ENCODE results near the gene CREB5. TPM values are rescaled to one million over a fixed set of nuclear protein-coding genes. Genes with fewer than 3 reads are reported as not detected.
A peak's percentile ranks its signal among the peaks of the same experiment; 100 is the strongest.

CREB5 gene
- polyA plus RNA-seq, 1 donor = 12.9 TPM

DNA sequence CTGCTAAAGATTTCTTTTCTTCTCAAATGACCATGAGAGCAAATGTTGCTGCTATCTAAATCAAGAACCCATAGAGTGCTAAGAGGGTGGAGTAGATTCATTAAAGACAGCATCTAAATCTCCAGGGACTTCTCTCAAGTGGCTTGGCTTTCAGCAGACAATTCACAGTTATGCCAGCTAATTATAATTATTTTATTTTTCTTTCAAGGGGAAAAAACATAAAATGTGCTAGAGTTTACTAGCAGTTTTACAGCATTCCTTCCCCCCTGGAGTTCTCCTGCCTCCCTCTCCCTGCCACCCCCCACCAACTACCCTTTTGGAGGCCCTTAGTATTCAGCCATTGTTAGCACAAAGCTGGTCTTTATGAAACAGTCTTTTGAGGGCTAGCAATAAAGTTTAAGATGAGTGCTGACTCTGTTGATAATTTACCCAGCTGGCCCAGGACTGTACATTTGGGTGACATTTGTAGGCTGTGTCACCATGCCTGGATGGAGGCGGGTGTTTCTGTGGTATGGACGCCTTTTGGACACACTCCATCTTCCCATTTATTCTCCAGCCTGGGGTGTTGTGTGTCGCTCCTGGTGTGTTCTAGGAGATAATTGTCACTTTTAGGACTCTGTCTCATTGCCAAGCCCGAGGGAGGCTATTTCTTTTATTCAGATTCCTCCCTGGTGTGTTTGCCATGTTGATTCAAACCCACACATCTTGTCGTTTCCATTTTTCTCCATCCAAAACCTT is 160.2 kb downstream of the CREB5 start:
- Histone ChIP-seq H3K27ac (ENCODE audit: low read length) (no peak overlapping the region), H3K9me3 (ENCODE audit: control insufficient read depth, low read depth, low read length) (no peaks in the 10 kb centered on the region)
- DNase-seq = peak in 1 of 2 donors; percentile 24

DNA sequence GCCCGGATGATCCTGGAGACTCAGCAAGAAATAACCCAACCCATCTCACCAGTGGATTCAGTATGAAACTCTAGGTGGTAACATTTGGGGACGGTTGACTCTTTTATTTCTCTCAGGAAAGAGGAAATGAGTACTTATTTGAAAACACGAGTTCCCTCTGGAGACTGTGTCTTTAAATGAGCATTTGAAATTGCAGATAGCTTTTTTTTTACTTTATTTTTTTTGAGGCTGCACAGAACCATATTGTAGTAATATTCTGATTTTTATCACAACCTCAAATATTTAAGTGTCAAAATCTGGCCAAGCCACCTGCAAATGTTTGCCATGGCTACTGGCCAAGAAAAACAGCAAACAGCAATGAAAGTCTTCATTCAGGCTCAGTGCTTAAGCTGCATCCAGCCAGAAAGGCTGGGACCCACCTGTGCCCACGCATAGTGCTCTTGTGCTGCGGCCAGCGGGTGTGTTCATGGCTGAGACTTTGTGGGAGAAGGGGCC is 160.8 kb downstream of the CREB5 start:
- Histone ChIP-seq H3K4me3 (ENCODE audit: low read length) (no peak overlapping the region), H3K36me3 (ENCODE audit: control insufficient read depth, insufficient read depth, low read length) (no peaks in the 10 kb centered on the region), H3K27me3 (ENCODE audit: control insufficient read depth, insufficient read depth, low read length) (peaks cover 15% of the 10 kb centered on the region), H3K27ac (ENCODE audit: low read length) (no peak overlapping the region), H3K4me1 (ENCODE audit: control insufficient read depth, insufficient read depth, low read length) (no peaks in the 10 kb centered on the region), H3K9me3 (ENCODE audit: control insufficient read depth, low read depth, low read length) (no peaks in the 10 kb centered on the region)
- 13% methylated on average over 1 of the region's 6 CpGs for WGBS (ENCODE audit: insufficient coverage, low lambda C conversion rate)
- DNase-seq = peak in 1 of 2 donors; percentile 36

More for the DNA sequence above, 160.2 kb downstream of the CREB5 start:
- no CpG with 5 or more reads among the region's 5 CpGs for WGBS (ENCODE audit: insufficient coverage, low lambda C conversion rate)
- Histone ChIP-seq H3K4me1 (ENCODE audit: control insufficient read depth, insufficient read depth, low read length) (no peaks in the 10 kb centered on the region), H3K27me3 (ENCODE audit: control insufficient read depth, insufficient read depth, low read length) (peaks cover 16% of the 10 kb centered on the region), H3K36me3 (ENCODE audit: control insufficient read depth, insufficient read depth, low read length) (no peaks in the 10 kb centered on the region), H3K4me3 (ENCODE audit: low read length) (no peak overlapping the region)

DNA sequence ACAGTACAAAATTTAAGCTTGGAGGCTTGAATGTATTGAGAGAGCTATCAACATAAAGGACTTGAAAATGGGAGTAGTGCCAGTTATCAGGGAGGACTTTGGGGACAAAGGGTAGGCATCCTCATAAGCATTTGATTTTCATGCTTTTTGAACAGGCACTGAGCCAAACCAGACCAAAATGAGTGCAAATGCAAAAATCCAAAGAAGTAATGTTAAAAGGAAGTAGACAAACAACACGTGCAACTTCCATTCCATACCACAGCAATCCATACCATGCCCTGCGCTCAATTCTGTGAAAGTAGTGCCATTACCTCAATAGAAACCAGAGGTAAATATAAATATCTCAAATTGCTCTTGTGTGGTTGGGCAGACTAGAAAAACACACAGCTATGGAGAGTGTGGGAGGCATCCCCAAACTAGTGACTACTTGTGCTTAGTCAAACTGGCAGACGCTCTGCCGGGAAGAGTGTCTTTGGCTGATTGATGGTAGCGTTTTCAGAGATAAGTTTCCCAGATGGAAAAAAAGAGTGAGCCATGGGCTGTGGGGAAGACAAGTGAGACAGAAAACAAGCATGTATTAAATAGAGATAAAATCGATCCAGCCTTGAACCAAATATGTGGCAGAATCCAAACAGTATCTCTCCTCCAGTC is 161.5 kb downstream of the CREB5 start:
- 77% methylated on average over 6 of the region's 6 CpGs for WGBS (ENCODE audit: insufficient coverage, low lambda C conversion rate)
- no peak overlapping the region for H3K4me3 ChIP-seq (ENCODE audit: low read length)
- H3K9me3 ChIP-seq (ENCODE audit: control insufficient read depth, low read depth, low read length) = no peaks in the 10 kb centered on the region
- H3K27me3 ChIP-seq (ENCODE audit: control insufficient read depth, insufficient read depth, low read length) = peaks cover 15% of the 10 kb centered on the region
- no peak overlapping the region for H3K27ac ChIP-seq (ENCODE audit: low read length)
- DNase-seq = no peak
- no peaks in the 10 kb centered on the region for H3K36me3 ChIP-seq (ENCODE audit: control insufficient read depth, insufficient read depth, low read length)
- no peaks in the 10 kb centered on the region for H3K4me1 ChIP-seq (ENCODE audit: control insufficient read depth, insufficient read depth, low read length)

DNA sequence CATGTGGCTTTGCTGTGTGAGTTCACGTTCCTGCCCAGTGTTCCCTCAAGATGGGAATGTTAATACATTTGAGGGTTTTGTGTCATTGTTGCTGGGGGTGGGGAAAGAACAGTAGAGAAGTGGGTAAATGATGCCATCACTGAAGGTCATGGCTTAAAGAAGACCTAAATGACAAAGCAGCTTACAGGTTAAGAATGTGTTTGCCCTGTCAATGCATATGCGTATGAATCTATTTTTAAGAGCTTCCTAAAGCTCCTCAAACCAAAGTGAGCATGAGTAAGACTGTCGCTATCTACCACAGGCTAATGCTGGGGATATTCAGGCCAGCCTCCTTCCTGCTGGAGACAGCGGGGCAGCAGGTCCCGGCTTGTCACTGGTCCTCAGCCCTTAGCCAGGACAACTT is 162.9 kb downstream of the CREB5 start:
- Histone ChIP-seq H3K4me1 (ENCODE audit: control insufficient read depth, insufficient read depth, low read length) (no peaks in the 10 kb centered on the region), H3K27me3 (ENCODE audit: control insufficient read depth, insufficient read depth, low read length) (peaks cover 15% of the 10 kb centered on the region), H3K27ac (ENCODE audit: low read length) (no peak overlapping the region), H3K9me3 (ENCODE audit: control insufficient read depth, low read depth, low read length) (no peaks in the 10 kb centered on the region), H3K36me3 (ENCODE audit: control insufficient read depth, insufficient read depth, low read length) (no peaks in the 10 kb centered on the region), H3K4me3 (ENCODE audit: low read length) (no peak overlapping the region)
- no CpG with 5 or more reads among the region's 5 CpGs for WGBS (ENCODE audit: insufficient coverage, low lambda C conversion rate)
- DNase-seq = no peak

DNA sequence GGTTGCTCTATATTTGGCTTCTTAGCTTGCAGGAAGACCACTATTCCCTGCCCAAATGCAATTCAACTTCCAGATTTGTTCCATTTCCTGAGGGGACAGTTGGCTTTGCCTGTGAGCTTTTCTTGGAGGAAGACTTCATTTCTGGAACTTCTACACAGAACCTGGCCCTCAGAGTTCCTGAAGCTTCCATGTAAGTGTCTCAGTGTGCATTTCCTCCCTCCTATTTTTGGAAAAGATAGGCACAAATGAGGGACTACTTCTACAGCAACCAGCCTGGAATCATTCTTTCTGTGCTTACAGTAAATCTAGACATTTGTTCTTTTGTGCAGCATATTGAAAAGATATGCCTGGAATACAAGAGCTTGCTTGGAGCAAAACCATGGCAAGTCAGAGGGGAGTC is 164.3 kb downstream of the CREB5 start:
- no peak overlapping the region for H3K27ac ChIP-seq (ENCODE audit: low read length)
- no peaks in the 10 kb centered on the region for H3K36me3 ChIP-seq (ENCODE audit: control insufficient read depth, insufficient read depth, low read length)
- H3K4me3 ChIP-seq (ENCODE audit: low read length) = no peak overlapping the region
- H3K9me3 ChIP-seq (ENCODE audit: control insufficient read depth, low read depth, low read length) = no peaks in the 10 kb centered on the region
- DNase-seq = no peak
- no peaks in the 10 kb centered on the region for H3K4me1 ChIP-seq (ENCODE audit: control insufficient read depth, insufficient read depth, low read length)
- H3K27me3 ChIP-seq (ENCODE audit: control insufficient read depth, insufficient read depth, low read length) = peaks cover 13% of the 10 kb centered on the region

DNA sequence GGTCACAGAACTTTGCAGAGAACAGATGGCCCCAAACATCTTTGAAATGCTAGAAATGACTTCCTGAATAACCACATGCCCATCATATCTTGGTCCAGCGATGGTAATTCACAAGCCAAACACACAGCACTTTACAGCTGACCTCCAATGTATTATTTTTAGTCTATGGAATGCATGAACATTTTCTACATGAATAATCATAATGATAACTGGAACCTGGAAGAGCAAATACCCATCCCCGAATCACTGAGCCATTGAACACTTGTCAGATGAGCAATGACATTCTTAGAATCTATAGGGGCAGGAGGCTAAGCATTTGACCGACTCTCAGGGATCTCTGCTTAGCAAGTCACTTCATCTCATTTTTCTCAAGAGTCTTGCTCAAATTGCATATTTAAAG is 167.3 kb downstream of the CREB5 start:
- H3K4me1 ChIP-seq (ENCODE audit: control insufficient read depth, insufficient read depth, low read length) = no peaks in the 10 kb centered on the region
- H3K27ac ChIP-seq (ENCODE audit: low read length) = no peak overlapping the region
- H3K27me3 ChIP-seq (ENCODE audit: control insufficient read depth, insufficient read depth, low read length) = peaks cover 12% of the 10 kb centered on the region
- H3K9me3 ChIP-seq (ENCODE audit: control insufficient read depth, low read depth, low read length) = no peaks in the 10 kb centered on the region
- DNase-seq = no peak
- H3K4me3 ChIP-seq (ENCODE audit: low read length) = no peak overlapping the region
- no peaks in the 10 kb centered on the region for H3K36me3 ChIP-seq (ENCODE audit: control insufficient read depth, insufficient read depth, low read length)
- no CpG with 5 or more reads among the region's 3 CpGs for WGBS (ENCODE audit: insufficient coverage, low lambda C conversion rate)

DNA sequence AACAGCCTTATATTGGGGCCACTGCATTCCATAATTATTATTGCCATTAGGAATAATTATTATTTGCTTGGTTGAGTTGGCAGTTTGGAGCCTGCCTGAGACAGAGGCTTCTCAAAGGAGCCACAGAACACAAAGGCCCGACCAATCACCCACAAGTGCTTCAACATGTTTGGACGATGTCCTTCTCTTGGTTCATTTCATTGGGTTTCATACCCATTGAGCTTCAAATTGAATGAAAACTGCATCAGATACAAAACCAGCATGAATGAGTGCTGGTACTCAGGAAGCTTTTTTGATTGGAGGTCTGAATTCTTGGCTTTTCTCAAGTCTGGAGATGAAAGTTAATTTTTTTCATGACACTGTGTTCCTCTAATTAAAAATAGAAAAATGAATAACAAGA is 168.3 kb downstream of the CREB5 start:
- no CpG with 5 or more reads among the region's 2 CpGs for WGBS (ENCODE audit: insufficient coverage, low lambda C conversion rate)
- no peaks in the 10 kb centered on the region for H3K4me1 ChIP-seq (ENCODE audit: control insufficient read depth, insufficient read depth, low read length)
- no peaks in the 10 kb centered on the region for H3K36me3 ChIP-seq (ENCODE audit: control insufficient read depth, insufficient read depth, low read length)
- peaks cover 8% of the 10 kb centered on the region for H3K27me3 ChIP-seq (ENCODE audit: control insufficient read depth, insufficient read depth, low read length)
- no peak for DNase-seq
- H3K9me3 ChIP-seq (ENCODE audit: control insufficient read depth, low read depth, low read length) = no peaks in the 10 kb centered on the region
- H3K4me3 ChIP-seq (ENCODE audit: low read length) = no peak overlapping the region
- H3K27ac ChIP-seq (ENCODE audit: low read length) = no peak overlapping the region

DNA sequence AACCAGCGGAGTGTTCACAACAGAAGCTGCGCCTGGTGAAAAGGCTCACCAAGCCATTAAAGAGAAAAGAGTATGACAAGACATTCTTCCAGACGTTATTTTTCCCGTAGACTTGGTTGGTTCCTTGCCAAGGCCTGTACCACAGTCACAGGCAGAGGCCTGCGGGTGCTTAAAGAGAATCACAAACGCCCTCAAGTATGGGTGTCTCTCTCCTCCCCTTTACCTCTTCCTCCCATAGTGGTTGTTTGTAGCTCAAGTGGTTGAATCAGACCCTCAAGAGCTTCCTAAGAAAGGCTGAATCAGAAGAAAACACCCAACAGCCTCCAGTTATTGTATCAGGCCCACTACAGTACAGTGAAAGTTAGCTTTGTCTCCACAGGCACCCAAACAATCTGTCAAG is 169.0 kb downstream of the CREB5 start:
- no peaks in the 10 kb centered on the region for H3K4me1 ChIP-seq (ENCODE audit: control insufficient read depth, insufficient read depth, low read length)
- WGBS (ENCODE audit: insufficient coverage, low lambda C conversion rate) = no CpG with 5 or more reads among the region's 6 CpGs

DNA sequence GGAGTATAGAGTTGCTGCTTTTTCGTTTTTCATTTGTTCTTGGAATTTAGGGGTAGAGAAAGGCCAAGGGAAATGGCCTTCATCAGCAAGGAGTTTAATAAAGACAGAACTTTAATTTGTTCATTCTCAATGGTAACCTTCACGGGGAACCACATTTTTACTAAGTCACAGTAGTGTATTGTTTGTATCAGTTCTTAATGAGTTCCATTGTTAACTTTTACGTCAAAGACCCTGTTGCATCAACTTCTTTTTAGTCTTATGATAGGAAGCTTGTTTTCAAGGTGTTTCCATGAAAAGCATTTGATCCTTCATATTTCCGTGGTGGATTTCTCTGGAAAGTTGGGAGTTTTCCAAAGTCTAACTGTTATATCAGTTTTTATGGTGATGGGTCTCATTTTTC is 169.9 kb downstream of the CREB5 start:
- H3K4me3 ChIP-seq (ENCODE audit: low read length) = no peak overlapping the region

More for the DNA sequence above, 169.0 kb downstream of the CREB5 start:
- H3K27ac ChIP-seq (ENCODE audit: low read length) = no peak overlapping the region
- no peaks in the 10 kb centered on the region for H3K9me3 ChIP-seq (ENCODE audit: control insufficient read depth, low read depth, low read length)
- no peak for DNase-seq
- H3K36me3 ChIP-seq (ENCODE audit: control insufficient read depth, insufficient read depth, low read length) = no peaks in the 10 kb centered on the region
- no peak overlapping the region for H3K4me3 ChIP-seq (ENCODE audit: low read length)
- H3K27me3 ChIP-seq (ENCODE audit: control insufficient read depth, insufficient read depth, low read length) = peaks cover 4% of the 10 kb centered on the region

DNA sequence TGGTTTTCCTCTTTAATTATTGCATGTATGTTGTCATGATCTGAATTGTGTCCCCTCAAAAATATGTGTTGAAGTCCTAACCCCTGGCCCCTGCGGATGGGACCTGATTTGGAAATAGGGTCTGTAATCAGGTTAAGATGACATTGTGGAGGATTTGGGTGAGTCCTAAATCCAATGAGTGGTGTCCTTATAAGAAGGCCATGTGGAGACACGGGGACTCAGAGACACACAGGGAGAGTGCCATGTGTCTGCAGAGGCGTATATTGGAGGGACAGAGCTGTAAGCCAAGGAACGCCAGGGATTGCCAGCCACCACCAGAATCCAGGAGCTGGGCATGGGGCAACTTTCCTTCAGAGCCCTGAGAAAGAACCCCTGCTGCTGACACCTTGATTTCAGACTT is 171.9 kb downstream of the CREB5 start:
- no CpG with 5 or more reads among the region's 4 CpGs for WGBS (ENCODE audit: insufficient coverage, low lambda C conversion rate)
- Histone ChIP-seq H3K4me1 (ENCODE audit: control insufficient read depth, insufficient read depth, low read length) (no peaks in the 10 kb centered on the region), H3K4me3 (ENCODE audit: low read length) (no peak overlapping the region), H3K27me3 (ENCODE audit: control insufficient read depth, insufficient read depth, low read length) (peaks cover 2% of the 10 kb centered on the region), H3K9me3 (ENCODE audit: control insufficient read depth, low read depth, low read length) (no peaks in the 10 kb centered on the region), H3K27ac (ENCODE audit: low read length) (no peak overlapping the region), H3K36me3 (ENCODE audit: control insufficient read depth, insufficient read depth, low read length) (no peaks in the 10 kb centered on the region)
- no peak for DNase-seq

More for the DNA sequence above, 169.9 kb downstream of the CREB5 start:
- Histone ChIP-seq H3K27ac (ENCODE audit: low read length) (no peak overlapping the region), H3K27me3 (ENCODE audit: control insufficient read depth, insufficient read depth, low read length) (peaks cover 2% of the 10 kb centered on the region), H3K36me3 (ENCODE audit: control insufficient read depth, insufficient read depth, low read length) (no peaks in the 10 kb centered on the region), H3K4me1 (ENCODE audit: control insufficient read depth, insufficient read depth, low read length) (no peaks in the 10 kb centered on the region), H3K9me3 (ENCODE audit: control insufficient read depth, low read depth, low read length) (no peaks in the 10 kb centered on the region)
- WGBS (ENCODE audit: insufficient coverage, low lambda C conversion rate) = 96% methylated on average over 3 of the region's 4 CpGs
- no peak for DNase-seq

Data from large intestine (tissue), 3 donors.